ENCODE results near the gene CORIN. TPM values are rescaled to one million over a fixed set of nuclear protein-coding genes. Genes with fewer than 3 reads are reported as not detected.
"Not testable (repeated sequence)": the region's sequence is repeated elsewhere in the genome, so short reads cannot be mapped to it uniquely, and the experiment has no call there.

The CORIN gene
- total RNA-seq, 2 donors from 2014 or later = not detected

DNA sequence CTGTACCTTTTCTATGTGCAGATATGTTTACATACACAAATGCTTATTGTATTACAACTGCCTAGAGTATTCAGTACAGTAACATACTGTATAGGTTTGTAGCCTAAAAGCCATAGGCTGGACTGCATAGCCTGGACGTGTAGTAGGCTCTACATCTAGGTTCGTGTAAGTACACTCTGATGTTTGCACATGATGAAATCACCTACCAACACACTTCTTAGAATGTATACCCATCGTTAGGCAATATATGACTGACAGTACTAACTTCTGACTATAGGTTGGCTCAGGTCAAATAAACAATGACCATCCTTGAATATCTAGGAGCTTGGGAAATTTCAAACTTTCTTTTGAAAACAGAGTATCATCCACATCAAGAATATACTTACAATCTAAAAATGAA lies 139.0 kb downstream of the CORIN start:
- Mint-ChIP-seq H3K27me3 (peaks cover 24 to 39% of the 10 kb centered on the region in 2 donors), H3K9me3 (no peaks in the 10 kb centered on the region), H3K4me1 (ENCODE audit: low read depth in 2 of 2) (no peaks in the 10 kb centered on the region), H3K36me3 (no peaks in the 10 kb centered on the region), H3K27ac (no peak overlapping the region), H3K4me3 (no peak overlapping the region)
- ATAC-seq (no peak), DNase-seq (ENCODE audit: low spot score) (no peak)

DNA sequence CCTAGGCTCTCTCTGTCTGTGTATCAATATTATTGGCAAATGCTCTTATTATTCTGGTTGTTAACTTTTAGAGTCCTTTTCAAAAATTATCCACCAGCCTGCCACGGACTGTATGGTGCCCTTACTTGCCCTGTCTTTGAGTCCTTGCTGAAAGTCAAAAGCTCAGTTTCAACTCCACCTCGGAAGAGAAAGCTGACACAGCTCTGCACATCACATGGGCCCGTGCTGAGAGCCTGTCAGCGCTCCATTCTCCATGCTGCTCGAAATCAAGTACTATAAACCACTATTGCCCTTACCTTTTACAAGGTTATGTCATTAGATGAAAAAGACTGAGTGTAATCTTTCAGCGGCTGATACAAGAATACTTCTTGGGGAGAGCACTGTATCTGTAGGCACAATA lies 141.0 kb downstream of the CORIN start:
- Mint-ChIP-seq H3K9me3 (no peaks in the 10 kb centered on the region), H3K4me3 (no peak overlapping the region), H3K4me1 (ENCODE audit: low read depth in 2 of 2) (no peaks in the 10 kb centered on the region), H3K27ac (no peak overlapping the region), H3K36me3 (no peaks in the 10 kb centered on the region), H3K27me3 (peaks cover 22 to 37% of the 10 kb centered on the region in 2 donors)
- ATAC-seq (no peak), DNase-seq (ENCODE audit: low spot score) (no peak)

DNA sequence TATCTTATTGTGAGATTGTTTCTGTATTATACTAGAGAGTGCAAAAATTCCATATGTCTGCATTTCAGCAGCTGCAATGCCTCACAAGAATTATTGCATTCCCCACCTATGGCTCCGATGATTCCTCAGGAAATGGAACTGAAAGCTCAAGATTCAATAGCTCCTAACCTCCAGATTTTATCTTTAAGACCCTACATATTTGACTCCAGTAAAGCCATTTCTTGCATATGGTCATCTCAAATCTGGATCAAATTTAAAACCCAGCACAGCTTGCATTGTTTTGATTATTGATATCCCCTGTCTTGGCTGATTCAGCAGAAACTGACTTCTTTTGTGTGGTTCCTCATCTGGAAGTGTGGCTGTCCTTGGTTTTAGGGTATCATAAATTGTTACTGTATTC lies 142.6 kb downstream of the CORIN start:
- Mint-ChIP-seq H3K9me3 (no peaks in the 10 kb centered on the region), H3K4me3 (no peak overlapping the region), H3K36me3 (no peaks in the 10 kb centered on the region), H3K27me3 (peaks cover 18 to 33% of the 10 kb centered on the region in 2 donors), H3K27ac (no peak overlapping the region), H3K4me1 (ENCODE audit: low read depth in 2 of 2) (no peaks in the 10 kb centered on the region)
- DNase-seq (ENCODE audit: low spot score) (no peak), ATAC-seq (no peak)

DNA sequence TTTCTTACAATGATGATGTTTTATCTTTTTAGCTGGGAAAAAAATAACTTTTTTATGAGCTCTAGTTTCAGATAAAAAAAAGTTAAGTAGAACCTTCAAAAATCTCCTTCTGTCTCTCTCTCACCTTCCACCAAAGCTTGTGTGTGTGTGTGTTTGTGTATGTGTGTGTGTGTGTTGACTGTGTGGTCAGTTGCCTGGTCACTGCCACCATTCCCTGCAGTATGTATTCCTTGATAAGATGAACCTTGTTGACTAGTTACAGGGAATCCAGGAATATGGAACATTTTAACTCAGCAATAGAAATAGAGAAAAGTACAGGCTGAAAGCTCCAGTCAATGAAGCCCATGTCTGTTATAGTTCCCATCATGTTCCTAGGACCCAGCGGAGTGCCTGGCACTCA lies 143.5 kb downstream of the CORIN start:
- Mint-ChIP-seq H3K4me1 (ENCODE audit: low read depth in 2 of 2) (no peaks in the 10 kb centered on the region), H3K9me3 (no peaks in the 10 kb centered on the region), H3K27ac (no peak overlapping the region), H3K27me3 (peaks cover 15 to 34% of the 10 kb centered on the region in 2 donors), H3K4me3 (no peak overlapping the region), H3K36me3 (no peaks in the 10 kb centered on the region)
- DNase-seq (ENCODE audit: low spot score) = no peak
- no peak for ATAC-seq

DNA sequence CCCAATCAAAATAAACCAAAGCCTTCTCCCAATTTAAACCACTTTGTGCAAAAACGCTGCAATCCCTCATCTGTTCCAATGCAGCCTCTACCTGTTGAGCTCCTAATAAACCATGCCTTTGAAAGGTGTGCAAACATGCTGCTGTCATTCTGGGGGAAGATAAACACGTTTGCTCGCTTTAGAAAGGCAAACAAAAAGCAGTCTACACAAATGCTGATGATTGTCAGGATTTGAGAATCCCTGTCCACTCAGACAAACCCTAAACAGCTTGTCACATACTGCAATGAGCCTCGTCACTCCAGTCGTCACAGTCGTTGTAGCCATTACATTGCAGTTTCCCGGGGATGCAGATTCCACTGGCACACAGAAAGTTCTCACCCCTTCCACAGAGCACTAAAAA lies 145.2 kb downstream of the CORIN start:
- no peak for DNase-seq (ENCODE audit: low spot score)
- Mint-ChIP-seq H3K36me3 (no peaks in the 10 kb centered on the region), H3K9me3 (no peaks in the 10 kb centered on the region), H3K27ac (no peak overlapping the region), H3K4me3 (no peak overlapping the region), H3K4me1 (ENCODE audit: low read depth in 2 of 2) (no peaks in the 10 kb centered on the region), H3K27me3 (peaks cover 13 to 34% of the 10 kb centered on the region in 2 donors)
- ATAC-seq = no peak

DNA sequence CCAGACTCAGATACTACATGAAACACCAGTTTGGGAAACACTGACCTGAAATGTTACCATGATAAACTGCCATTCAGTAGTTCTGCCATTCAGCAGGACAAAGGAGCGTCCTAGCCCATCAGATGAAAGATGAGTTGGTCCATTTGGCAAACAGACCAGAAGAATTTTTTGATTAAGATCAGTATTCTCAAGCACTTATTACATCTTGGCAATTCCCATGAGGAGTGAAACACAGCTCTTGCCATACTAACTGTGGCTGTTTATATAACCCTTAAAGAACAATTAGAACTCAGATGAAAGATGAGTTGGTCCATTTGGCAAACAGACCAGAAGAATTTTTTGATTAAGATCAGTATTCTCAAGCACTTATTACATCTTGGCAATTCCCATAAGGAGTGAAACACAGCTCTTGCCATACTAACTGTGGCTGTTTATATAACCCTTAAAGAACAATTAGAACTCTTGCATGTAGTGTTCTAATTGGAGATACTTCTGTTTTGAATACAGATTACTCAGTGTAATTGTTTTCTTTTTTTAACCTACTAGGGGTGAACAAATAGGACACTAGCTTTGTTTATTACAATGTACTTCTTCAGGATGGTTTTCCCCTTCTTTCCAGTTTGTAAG lies 146.0 kb downstream of the CORIN start:
- not testable (repeated sequence) for H3K36me3 Mint-ChIP-seq; H3K27ac Mint-ChIP-seq; DNase-seq (ENCODE audit: low spot score); H3K4me3 Mint-ChIP-seq; ATAC-seq; H3K4me1 Mint-ChIP-seq (ENCODE audit: low read depth in 2 of 2); H3K9me3 Mint-ChIP-seq
- peaks cover 10 to 29% of the 10 kb centered on the region in 2 donors for H3K27me3 Mint-ChIP-seq

DNA sequence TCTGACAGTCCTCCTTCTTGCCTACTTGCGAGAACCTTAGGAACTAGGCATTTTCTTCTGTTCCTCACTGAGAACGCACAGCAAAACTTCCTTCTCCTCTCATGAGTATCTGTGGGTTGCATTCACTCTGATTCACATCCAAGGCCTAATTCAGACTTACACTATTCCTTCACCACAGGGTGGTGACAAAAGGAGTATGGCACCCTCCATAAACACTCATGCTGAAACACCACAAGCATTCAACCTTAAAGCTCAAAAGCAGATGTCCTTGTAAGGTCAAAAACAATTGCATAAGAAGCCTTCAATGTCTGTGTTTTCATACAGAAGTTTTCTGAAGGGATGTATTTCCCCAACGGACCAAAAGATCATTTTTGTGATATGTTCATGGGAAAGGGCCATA lies 147.3 kb downstream of the CORIN start:
- peaks cover 0 to 3% of the 10 kb centered on the region in 2 donors for H3K4me1 Mint-ChIP-seq (ENCODE audit: low read depth in 2 of 2)
- ATAC-seq = no peak

DNA sequence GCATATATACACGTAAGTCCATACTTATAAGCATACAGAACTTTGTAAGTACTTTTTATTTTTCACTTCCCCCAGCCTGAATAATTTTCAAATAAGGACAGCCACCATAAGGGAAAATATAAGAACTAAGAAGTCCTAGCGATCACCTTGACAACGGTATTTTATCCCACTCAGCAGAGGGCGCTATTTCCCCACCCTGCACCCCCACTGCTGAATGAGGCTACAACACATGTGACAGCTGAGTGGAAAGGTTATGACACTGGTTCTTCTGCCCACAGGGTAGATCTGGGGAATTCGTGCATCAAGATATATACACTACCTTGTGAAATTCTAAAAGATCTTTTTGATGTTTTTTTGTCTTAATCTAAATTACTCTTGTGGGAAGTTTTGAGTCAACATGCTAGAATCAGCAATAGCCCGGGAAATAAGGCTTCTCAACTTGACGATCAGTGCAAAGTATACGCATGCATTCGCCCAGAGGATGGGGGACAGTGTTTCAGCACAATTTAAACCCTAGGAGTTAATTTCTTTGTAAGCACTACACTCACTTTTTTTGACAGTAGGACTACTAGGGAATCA lies 151.5 kb downstream of the CORIN start:
- Mint-ChIP-seq H3K27ac (no peak overlapping the region), H3K27me3 (peaks cover 18 to 42% of the 10 kb centered on the region in 2 donors)

More for the DNA sequence above, 147.3 kb downstream of the CORIN start:
- DNase-seq (ENCODE audit: low spot score) = no peak
- Mint-ChIP-seq H3K36me3 (no peaks in the 10 kb centered on the region), H3K27ac (no peak overlapping the region), H3K27me3 (peaks cover 11 to 26% of the 10 kb centered on the region in 2 donors), H3K9me3 (no peaks in the 10 kb centered on the region), H3K4me3 (no peak overlapping the region)

DNA sequence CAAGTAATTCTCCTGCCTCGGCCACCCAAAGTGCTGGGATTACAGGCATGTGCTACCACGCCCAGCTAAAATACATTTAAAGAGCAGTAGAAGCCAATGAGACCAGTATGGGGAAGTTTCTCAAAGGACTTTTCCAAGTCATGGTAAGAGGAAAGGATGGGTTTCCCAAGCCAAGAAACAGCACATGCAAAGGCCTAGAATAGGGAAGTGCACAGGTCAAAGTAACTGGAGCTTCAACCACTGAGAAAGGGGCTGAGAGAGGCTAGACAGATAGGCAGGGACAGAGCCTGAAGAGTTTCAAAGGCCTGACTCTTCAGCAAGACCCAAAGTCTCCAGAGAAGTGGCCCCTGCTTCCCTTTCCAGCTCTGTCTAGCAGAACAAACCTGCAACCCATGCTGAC lies 162.1 kb downstream of the CORIN start:
- no peaks in the 10 kb centered on the region for H3K4me1 Mint-ChIP-seq (ENCODE audit: low read depth in 2 of 2)
- no peak overlapping the region for H3K27ac Mint-ChIP-seq
- DNase-seq (ENCODE audit: low spot score) (no peak), ATAC-seq (peak in 1 of 2 donors; percentile 32)
- no peaks in the 10 kb centered on the region for H3K36me3 Mint-ChIP-seq
- H3K4me3 Mint-ChIP-seq = no peak overlapping the region
- H3K27me3 Mint-ChIP-seq = peaks cover 6 to 33% of the 10 kb centered on the region in 2 donors
- H3K9me3 Mint-ChIP-seq = no peaks in the 10 kb centered on the region

More for the DNA sequence above, 151.5 kb downstream of the CORIN start:
- no peaks in the 10 kb centered on the region for H3K9me3 Mint-ChIP-seq
- DNase-seq (ENCODE audit: low spot score) (peak; percentile 68), ATAC-seq (peak; percentile 66 to 73)
- peaks cover 0 to 3% of the 10 kb centered on the region in 2 donors for H3K4me1 Mint-ChIP-seq (ENCODE audit: low read depth in 2 of 2)
- H3K36me3 Mint-ChIP-seq = no peaks in the 10 kb centered on the region
- no peak overlapping the region for H3K4me3 Mint-ChIP-seq

DNA sequence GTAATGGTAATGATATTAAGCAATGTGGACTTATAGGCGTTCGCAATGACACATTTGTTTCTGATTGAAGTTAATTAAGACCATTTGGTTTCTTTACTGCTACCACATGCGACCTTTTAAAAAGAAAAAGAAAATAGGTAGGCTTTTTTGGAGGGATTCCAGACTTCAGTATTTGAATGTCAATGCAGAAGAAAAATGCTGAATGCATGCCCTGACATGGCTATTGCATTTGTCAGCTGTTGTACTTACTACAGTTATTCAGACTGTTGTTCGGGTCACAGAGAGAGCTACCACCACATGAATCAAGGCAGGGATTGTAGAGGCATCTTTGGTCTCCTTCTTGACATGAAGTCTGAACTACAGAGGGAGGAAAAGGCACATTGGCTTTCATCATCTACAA lies 163.7 kb downstream of the CORIN start:
- peaks cover 2 to 26% of the 10 kb centered on the region in 2 donors for H3K27me3 Mint-ChIP-seq
- H3K9me3 Mint-ChIP-seq = no peaks in the 10 kb centered on the region
- no peak overlapping the region for H3K4me3 Mint-ChIP-seq
- no peak for DNase-seq (ENCODE audit: low spot score)
- no peak overlapping the region for H3K27ac Mint-ChIP-seq
- H3K4me1 Mint-ChIP-seq (ENCODE audit: low read depth in 2 of 2) = no peaks in the 10 kb centered on the region
- no peak for ATAC-seq
- H3K36me3 Mint-ChIP-seq = no peaks in the 10 kb centered on the region

DNA sequence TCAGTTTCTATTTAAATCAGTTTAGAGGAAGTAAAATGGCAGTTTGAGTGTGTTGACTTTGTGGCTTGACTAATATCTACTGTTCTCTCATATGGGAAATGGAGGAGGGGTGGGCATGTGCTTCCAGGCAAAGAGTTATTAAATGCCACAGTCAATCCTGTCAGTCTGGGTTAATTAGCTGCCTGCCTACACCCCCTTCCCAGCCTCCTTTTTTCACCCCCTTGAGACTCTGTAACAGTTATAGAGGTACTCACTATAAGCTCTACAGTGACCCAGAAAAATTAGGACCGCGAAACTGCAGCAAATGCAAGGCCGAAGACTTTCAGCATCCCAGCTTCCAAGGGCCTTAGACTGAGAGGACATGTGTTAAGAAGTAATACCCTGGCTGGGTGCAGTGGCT lies 165.2 kb downstream of the CORIN start:
- H3K36me3 Mint-ChIP-seq = no peaks in the 10 kb centered on the region
- peaks cover 7 to 26% of the 10 kb centered on the region in 2 donors for H3K27me3 Mint-ChIP-seq
- H3K27ac Mint-ChIP-seq = no peak overlapping the region
- H3K4me1 Mint-ChIP-seq (ENCODE audit: low read depth in 2 of 2) = no peaks in the 10 kb centered on the region
- ATAC-seq = no peak
- no peak overlapping the region for H3K4me3 Mint-ChIP-seq
- no peak for DNase-seq (ENCODE audit: low spot score)
- no peaks in the 10 kb centered on the region for H3K9me3 Mint-ChIP-seq

DNA sequence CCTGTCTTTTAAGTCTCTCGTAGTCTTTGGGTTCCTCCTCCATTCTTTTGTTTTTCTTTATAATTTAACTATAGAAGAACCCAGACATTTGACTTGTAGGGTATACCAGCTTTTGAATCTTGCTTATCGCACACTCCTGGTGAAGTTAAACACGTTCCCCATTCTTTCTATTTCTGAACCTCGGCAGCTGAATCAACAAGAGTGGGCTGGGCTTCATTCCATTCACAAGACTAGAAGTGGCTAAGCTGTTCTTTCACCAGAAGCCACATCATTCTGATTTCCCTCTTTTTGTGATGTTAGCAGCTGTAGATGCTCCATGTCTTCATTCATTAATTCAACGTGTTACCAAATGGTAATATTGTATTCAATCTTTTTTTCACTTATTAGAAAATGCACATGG lies 167.9 kb downstream of the CORIN start:
- H3K4me3 Mint-ChIP-seq = no peak overlapping the region

DNA sequence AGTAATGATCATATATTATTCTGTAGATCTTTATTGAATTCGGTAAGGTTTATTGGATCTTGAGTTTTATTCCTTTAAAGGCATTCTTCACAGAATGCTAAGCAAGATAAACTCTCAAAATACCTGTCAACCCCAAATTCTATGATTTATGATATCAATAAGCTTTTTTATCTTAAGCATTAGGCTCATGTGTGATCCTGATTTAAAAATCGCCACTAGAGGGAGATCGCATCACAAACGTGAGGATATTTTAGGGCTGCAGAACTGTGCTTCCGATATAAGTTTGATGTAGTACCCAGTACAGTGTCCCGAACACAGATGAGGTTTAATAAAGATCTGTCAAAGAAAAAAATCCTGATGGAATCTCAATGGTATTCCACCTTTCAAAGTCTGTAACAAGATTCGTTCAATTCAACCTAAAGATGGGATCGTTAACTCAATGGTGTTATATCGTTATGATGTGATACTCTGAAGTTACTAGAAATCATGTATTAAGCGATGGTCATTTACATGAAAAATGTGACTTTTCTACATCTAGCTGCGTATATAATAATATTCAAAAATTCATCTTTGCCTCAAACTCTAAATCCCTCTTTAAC lies 169.0 kb downstream of the CORIN start:
- ATAC-seq (peak in 1 of 2 donors; percentile 49), DNase-seq (ENCODE audit: low spot score) (no peak)
- H3K4me1 Mint-ChIP-seq (ENCODE audit: low read depth in 2 of 2) = no peaks in the 10 kb centered on the region
- peaks cover 24 to 44% of the 10 kb centered on the region in 2 donors for H3K27me3 Mint-ChIP-seq
- H3K4me3 Mint-ChIP-seq = no peak overlapping the region
- H3K27ac Mint-ChIP-seq = no peak overlapping the region
- H3K36me3 Mint-ChIP-seq = no peaks in the 10 kb centered on the region
- H3K9me3 Mint-ChIP-seq = no peaks in the 10 kb centered on the region

More for the DNA sequence above, 167.9 kb downstream of the CORIN start:
- Mint-ChIP-seq H3K4me1 (ENCODE audit: low read depth in 2 of 2) (no peaks in the 10 kb centered on the region), H3K9me3 (no peaks in the 10 kb centered on the region), H3K36me3 (no peaks in the 10 kb centered on the region), H3K27ac (no peak overlapping the region), H3K27me3 (peaks cover 21 to 51% of the 10 kb centered on the region in 2 donors)
- DNase-seq (ENCODE audit: low spot score) (no peak), ATAC-seq (no peak)

DNA sequence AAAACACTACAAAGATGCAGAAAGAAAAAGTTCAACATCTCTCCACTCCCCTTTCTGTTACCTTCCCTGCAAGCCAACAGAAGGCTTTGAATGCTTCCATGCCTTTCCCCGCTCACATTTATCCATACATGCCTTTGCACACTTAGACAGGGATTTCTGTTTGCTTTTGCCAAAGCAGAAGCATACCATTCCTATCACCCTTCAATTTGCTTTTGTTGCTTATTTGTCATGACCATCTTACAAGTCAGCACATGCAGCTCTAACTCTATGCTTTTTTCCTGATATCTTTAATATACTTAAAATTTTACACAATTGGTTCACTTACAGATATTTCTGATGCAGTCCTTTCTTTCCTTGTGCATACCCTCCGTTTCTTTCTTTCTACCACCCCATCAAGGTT lies 169.6 kb downstream of the CORIN start:
- Mint-ChIP-seq H3K27me3 (peaks cover 25 to 44% of the 10 kb centered on the region in 2 donors), H3K9me3 (no peaks in the 10 kb centered on the region), H3K27ac (no peak overlapping the region), H3K4me1 (ENCODE audit: low read depth in 2 of 2) (no peaks in the 10 kb centered on the region), H3K36me3 (no peaks in the 10 kb centered on the region), H3K4me3 (no peak overlapping the region)
- DNase-seq (ENCODE audit: low spot score) (no peak), ATAC-seq (no peak)

Data from natural killer cell treated with Interleukin-12 subunit alpha and Interleukin-12 subunit beta and Interleukin-15 and Interleukin-18, amount 100 ng/mL, for 72 hours (primary cell).